ENCODE results near the gene HTRA1.

GRCh38 chr10:122507616-122508015, 46.3 kb downstream of the HTRA1 start:
- TF ChIP-seq POLR2A (IDR thresholded peaks at IDR 0.05) (no peak), EP300 (IDR thresholded peaks at IDR 0.05) (no peak)

Measured in stomach (tissue), 4 donors.